ENCODE measurements around the gene DCUN1D2.

- no peak for TF ChIP-seq CTCF (IDR thresholded peaks at IDR 0.05 in 4 of 5, conservative IDR thresholded peaks at IDR 0.05 in 1 of 5)
- TF ChIP-seq POLR2A (IDR thresholded peaks at IDR 0.05): no peak
These were observed 689 bp downstream of the DCUN1D2 start for GRCh38 chr13:113489549-113490495.
